SK-N-SH treated with all-trans-retinoic acid at 6 μM for 48 hours (cell line): ENCODE measurements around the gene YEATS4.

Experiments used
- BACH2 ChIP-seq: fragments of 250-450 bp; sonication (Bioruptor Pico); IDR thresholded peaks from 2 replicates; pipeline ENCODE4 v1.9.0; 2021; ENCODE audit warnings: mild to moderate bottlenecking, borderline replicate concordance
- ISL1 ChIP-seq: fragments of 250-450 bp; sonication (Bioruptor Pico); IDR thresholded peaks from 2 replicates; pipeline ENCODE4 v2.1.2; 2022; ENCODE audit warnings: mild to moderate bottlenecking, moderate library complexity
- RARB ChIP-seq: fragments of 250-450 bp; sonication (Bioruptor Pico); IDR thresholded peaks from 2 replicates; pipeline ENCODE4 v1.8.0; 2021; ENCODE audit warnings: mild to moderate bottlenecking, moderate library complexity
- ZC3H10 ChIP-seq: fragments of 250-450 bp; sonication (Bioruptor Pico); IDR thresholded peaks from 2 replicates; pipeline ENCODE4 v1.5.1; 2021; ENCODE audit warnings: mild to moderate bottlenecking, moderate library complexity
- TF ChIP-seq, protein P1 (sequence below): fragments of 250-450 bp; sonication (Bioruptor Pico); IDR thresholded peaks from 2 replicates; pipeline ENCODE4 v1.8.0; 2020; ENCODE audit warnings: mild to moderate bottlenecking, moderate library complexity, borderline replicate concordance

DNA sequence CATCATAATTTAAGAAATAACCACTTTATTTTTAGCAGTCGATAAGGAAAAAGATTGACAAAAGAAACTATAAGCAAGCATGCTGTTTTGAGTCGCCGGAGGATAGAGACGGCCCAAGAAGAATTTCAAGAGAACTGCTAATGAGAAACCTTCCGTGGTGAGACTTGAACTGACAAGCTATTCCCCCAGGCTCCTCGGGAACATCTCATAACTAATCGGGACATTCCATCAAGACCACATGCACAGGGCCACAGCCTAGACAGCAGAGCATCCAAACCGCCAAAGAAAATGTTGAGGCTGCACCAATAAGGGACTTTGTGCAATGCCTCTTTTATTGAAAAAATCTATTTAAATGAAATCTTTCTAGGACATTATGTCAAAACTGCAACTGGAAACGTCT is 51.0 kb downstream of the YEATS4 start:
- TF ChIP-seq RARB (CRISPR knock-in tag) (no peak), BACH2 (no peak), ISL1 (no peak), ZC3H10 (CRISPR knock-in tag) (no peak)
- TF ChIP-seq, protein P1, sequence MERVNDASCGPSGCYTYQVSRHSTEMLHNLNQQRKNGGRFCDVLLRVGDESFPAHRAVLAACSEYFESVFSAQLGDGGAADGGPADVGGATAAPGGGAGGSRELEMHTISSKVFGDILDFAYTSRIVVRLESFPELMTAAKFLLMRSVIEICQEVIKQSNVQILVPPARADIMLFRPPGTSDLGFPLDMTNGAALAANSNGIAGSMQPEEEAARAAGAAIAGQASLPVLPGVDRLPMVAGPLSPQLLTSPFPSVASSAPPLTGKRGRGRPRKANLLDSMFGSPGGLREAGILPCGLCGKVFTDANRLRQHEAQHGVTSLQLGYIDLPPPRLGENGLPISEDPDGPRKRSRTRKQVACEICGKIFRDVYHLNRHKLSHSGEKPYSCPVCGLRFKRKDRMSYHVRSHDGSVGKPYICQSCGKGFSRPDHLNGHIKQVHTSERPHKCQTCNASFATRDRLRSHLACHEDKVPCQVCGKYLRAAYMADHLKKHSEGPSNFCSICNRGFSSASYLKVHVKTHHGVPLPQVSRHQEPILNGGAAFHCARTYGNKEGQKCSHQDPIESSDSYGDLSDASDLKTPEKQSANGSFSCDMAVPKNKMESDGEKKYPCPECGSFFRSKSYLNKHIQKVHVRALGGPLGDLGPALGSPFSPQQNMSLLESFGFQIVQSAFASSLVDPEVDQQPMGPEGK, result no peak
